GM12801 (cell line): ENCODE results near the gene YWHAQ.

Experiments
- TF ChIP-seq, protein P1 (sequence below): IDR thresholded peaks from one replicate; pipeline ENCODE4 v1.5.1; 2011; ENCODE audit warnings: control low read depth; ENCODE audit not compliant: insufficient read length; ENCODE audit errors: extremely low read depth

YWHAQ gene

DNA sequence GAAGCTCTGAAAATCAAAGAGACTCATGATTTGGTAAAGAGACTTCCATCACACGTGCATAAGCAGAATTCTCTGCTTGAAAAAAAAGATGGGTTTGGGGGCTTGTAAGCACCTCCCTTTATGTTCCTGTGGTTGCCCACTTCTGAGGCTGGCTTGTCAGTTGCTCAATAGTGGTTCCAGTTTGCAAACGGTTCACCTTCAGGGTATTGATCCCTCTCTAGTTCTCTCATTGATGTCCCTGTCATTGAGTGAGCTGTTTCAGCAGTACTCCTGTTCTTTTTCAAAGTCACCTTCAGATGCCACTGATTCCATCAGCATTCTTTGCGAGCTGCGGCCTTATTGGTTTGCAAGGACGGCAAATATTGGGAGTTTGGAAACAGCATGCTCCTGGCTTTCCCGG lies 17.1 kb upstream of the YWHAQ start:
- TF ChIP-seq, protein P1, sequence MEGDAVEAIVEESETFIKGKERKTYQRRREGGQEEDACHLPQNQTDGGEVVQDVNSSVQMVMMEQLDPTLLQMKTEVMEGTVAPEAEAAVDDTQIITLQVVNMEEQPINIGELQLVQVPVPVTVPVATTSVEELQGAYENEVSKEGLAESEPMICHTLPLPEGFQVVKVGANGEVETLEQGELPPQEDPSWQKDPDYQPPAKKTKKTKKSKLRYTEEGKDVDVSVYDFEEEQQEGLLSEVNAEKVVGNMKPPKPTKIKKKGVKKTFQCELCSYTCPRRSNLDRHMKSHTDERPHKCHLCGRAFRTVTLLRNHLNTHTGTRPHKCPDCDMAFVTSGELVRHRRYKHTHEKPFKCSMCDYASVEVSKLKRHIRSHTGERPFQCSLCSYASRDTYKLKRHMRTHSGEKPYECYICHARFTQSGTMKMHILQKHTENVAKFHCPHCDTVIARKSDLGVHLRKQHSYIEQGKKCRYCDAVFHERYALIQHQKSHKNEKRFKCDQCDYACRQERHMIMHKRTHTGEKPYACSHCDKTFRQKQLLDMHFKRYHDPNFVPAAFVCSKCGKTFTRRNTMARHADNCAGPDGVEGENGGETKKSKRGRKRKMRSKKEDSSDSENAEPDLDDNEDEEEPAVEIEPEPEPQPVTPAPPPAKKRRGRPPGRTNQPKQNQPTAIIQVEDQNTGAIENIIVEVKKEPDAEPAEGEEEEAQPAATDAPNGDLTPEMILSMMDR, result no peak

DNA sequence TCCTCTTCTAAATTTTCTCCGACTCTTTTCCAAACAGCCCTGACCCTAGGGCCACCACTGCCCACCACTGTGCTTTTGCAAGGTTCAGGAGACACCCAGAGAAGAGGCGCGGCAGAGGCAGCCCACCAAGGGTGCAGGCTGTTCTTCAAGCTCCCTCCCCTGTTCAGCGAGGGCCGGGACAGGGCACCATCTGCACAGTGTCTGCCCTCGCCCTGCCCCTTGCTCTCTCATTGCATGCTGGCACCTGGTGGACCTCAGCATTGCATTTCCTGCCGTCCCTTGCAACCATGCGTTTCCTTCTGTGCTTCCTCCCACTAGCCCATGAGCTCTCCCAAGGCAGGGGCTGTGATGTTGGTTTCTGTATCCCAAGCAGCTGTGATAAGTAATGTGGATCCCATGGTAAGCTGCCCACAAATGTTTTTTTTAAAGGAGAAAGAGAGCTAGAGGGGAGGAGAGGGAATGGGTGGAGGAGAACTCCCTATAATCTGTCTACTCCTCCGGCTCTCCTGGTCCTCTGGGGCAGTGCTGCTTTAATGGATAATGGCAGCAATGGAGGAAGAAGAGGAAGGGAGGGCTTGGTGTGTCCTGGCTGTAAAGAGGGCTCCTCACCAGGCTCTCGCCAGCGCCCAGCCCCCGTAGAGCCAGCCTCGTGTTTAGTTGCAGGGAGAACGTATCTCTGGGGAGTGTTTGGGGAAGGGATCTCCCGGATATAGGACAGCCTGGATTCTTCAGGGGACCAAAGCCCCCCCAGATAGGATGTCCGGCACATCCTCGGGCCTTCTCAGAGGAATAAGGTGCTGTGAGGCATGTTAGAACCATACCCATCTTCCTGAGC lies 15.6 kb upstream of the YWHAQ start:
- TF ChIP-seq, protein P1, result no peak

DNA sequence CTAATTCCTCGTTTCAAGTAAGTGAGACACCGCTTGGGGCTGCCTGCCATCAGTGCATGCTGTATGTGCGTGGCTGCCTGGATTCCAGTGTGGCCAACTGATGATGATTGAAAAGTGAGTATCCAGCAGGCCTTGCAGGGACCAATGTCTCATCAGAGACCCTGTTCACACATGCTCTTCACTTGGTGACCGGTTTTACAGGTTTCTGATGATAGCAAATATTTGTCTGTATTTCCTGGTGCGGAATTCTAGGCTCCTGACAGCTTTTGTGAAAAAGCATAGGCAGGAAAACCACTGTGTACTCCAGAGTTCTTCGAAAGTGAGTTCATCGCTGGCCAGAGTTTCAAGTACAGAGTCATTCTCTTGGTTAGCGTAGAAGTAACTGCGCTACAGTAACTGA lies 13.8 kb upstream of the YWHAQ start:
- TF ChIP-seq, protein P1, result no peak

DNA sequence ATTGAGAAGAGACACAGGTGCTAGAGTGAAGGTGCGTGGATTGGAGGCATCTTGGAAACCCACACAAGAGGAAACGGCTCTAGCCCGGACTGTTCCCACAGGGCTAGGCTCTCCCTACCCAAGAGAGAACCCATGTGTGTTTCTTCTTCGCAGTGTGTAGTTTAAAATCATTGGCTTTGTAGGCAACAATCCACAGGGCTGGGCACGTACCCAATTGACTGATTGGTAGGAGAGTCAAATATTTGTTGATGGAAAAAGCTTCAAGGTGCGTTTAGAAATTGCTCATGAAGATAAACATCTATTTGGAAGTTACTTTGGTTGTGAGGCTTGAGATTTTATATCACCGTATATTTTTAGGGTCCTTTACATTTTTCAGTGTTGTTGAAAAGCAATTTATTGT lies 13.2 kb upstream of the YWHAQ start:
- TF ChIP-seq, protein P1, result no peak

DNA sequence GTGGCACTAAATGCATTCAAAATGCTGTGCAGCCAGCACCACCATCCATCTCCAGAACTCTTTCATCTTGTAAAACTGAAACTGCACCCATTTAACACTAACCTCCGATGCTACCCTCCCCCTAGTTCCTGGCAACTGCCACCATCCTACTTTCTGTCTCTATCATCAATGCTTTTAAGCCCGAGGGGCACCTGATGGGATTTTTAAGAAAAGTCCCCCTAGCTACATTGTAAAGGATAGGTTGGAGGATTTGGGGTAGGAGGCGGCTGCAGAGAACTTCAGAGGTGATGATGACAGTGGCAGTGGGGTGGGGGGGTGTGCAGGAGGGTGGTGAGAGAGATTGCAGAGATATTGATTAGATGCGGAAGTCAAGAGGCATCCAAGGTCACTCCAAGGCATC lies 10.8 kb upstream of the YWHAQ start:
- TF ChIP-seq, protein P1, result no peak

DNA sequence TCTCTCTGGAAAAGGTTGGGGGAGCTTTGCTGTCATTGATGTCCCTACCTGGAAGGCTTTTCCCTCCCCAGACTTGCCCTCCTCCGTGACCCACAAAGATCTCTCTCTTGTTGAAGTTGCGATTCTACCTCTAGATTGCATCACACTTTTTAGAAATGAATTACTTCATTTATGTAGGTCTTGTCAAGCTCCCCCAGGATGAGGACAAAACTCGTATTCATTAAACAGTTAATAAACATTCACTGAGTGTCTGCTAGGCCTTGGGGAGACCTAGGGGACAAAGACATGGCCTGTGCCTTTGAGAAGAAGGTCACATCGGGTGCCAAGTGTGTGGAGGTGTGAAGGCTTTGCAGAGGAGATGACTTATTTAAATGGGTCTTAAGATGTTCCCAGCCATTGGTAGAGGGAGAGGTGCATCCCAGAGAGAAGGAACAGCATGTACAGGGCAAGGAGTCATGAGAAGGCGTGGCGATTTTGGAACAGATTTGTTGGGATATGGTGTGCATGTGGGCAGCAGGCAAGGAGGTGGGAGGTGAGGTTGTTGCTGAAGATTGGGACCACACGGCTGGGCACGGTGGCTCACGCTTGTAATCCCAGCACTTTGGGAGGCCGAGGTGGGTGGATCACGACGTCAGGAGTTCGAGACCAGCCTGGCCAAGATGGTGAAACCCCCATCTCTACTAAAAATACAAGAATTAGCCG lies 9.8 kb upstream of the YWHAQ start:
- TF ChIP-seq, protein P1, result no peak

DNA sequence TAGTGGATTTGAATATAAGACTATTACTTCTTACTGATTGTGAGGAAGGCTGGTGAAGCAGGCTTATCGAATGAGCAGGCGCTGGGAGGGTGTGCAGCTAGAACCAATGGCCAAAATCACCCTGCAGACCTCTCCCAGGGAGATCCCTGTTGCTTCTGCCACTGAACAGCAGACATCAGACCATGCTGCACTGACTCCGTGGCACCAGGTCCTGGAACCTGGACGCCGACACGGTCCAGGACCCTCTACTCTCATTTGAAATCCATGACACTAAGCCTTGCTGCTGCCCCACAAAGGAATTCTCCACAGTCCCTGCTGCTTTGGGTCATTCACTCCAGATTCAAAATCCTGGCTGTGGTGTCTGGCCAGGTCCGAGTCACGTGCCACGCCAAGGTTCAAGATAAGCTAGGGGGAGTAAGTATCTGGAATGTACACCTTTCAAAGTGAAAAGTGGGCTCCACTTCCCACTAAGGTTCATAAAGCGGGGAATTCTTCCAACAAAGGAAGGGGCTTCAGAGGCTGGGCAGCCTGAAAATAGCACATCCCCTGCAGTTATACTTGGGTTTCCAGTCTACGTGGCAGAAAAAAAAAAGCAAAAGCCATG lies 9.0 kb upstream of the YWHAQ start:
- TF ChIP-seq, protein P1, result no peak
